AG09319 (cell line): Measurements from ENCODE around the gene AKR7A2.
"Not testable (repeated sequence)": the region's sequence is repeated elsewhere in the genome, so short reads cannot be mapped to it uniquely, and the experiment has no call there.

Source experiments
- DNase-seq: peaks from one replicate; pipeline ENCODE4 v3.0.0-alpha.2; 2010; ENCODE audit warnings: low read depth; ENCODE audit errors: extremely low read depth
- TF ChIP-seq, protein P1 (sequence below): IDR thresholded peaks from 2 replicates; pipeline ENCODE4 v1.5.1; 2011; ENCODE audit warnings: low read depth, mild to moderate bottlenecking, inconsistent platforms, low read length, moderate library complexity

AKR7A2 gene

DNA sequence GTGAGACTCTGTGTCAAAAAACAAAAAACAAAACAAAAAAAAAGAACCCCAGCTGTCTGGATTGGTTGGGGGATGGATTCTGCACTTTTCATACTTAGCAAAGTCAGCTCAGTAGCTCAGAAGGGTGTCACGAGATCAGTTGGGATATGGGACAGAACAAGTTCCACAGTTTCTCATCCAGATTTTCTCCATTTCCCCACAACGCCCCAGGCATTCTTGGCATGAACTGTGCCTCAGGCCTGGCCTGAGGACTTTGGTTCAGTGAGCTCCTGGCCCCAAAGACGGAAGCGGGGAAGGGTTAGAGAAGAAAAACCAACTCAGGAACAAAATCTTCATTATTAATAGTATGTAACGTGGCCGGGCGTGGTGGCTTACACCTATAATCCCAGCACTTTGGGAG, 1.9 kb downstream of the AKR7A2 start:
- DNase-seq, result no peak
- TF ChIP-seq, protein P1, sequence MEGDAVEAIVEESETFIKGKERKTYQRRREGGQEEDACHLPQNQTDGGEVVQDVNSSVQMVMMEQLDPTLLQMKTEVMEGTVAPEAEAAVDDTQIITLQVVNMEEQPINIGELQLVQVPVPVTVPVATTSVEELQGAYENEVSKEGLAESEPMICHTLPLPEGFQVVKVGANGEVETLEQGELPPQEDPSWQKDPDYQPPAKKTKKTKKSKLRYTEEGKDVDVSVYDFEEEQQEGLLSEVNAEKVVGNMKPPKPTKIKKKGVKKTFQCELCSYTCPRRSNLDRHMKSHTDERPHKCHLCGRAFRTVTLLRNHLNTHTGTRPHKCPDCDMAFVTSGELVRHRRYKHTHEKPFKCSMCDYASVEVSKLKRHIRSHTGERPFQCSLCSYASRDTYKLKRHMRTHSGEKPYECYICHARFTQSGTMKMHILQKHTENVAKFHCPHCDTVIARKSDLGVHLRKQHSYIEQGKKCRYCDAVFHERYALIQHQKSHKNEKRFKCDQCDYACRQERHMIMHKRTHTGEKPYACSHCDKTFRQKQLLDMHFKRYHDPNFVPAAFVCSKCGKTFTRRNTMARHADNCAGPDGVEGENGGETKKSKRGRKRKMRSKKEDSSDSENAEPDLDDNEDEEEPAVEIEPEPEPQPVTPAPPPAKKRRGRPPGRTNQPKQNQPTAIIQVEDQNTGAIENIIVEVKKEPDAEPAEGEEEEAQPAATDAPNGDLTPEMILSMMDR, result no peak

DNA sequence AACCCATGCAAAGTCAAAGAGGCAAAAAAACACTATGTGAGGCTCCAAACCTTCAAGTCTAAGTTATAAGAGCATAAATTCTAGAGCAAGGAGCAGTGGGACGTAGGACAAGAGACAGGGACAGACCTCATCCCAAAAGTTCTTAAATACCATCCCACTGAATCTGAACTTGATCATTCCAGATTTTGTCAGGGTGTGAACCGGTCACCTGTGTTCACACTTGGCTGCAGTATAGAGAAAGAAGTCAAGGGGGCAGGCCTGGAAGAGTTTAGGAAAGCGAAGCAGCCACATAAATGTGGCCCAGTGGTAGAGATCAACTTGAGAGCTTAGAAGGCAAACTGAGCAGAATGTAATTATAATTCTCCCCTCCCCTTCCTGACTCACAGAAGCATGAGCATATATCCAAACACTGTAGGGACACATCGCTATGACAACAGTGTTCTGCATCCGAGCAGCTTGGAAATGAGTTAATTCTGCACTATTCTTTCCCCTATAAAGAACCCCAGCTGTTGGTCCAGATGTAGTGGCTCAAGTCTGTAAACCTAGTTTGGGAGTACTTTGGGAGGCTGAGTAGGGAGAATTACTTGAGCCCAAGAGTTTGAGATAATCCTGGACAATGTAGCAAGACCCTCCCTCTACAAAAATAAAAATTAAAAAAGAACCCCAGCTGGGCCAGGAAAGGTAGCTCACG, 2.7 kb downstream of the AKR7A2 start:
- DNase-seq, result peak; percentile 43
- TF ChIP-seq, protein P1, result no peak

DNA sequence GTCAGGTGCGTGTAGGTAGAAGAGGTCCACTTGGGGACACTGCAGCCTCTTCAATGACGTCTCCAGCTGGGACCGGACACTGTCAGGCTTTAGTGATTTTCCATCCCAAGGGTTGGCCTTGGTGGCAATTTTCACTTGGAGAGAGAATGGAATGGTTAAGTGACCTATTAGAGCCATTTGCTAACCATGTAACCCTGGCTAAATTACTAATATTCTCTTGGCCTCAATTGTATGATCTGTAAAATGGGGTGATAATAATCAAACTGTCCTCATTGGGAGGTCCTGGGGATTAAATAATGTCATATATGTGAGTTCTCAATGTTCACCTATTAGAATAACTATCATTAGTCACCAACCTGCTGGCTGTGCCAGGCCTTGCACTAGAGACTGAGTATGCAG, 3.4 kb downstream of the AKR7A2 start:
- no peak for DNase-seq
- TF ChIP-seq, protein P1, result no peak

DNA sequence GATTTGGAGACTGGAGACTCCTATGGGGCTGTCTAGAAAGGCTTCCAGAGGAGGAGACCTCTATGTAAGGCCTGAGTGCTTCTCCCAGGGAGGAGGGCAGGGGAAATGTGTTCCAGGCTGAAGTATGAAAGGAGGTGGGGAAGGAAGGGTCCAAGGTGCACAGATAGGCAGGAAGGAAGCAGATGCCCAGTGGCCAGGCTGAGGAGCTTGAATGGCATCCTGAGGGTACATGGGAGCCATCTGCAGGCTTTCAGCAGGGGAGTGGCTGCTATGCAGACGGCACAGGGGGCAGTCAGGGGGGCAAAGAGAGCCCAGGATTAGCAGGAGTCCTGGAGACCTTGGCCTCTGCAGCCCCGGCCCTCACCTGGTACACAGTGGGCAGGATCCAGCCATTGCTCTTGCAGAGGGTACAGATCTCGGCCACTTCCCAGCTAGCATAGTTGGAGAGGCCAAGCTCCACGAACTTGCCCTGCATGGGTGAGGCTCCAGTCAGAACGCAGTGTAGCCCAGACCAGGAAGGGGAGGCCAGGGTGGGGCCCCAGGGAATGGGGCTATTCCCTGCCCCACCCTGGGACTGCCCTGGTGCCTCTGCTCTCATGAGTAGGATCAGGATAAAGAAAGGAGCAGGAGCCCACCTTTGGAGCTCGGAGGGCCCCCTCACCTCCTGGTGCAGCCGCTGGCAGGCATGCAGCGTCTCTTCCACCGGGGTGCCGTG, 4.0 kb downstream of the AKR7A2 start:
- no peak for DNase-seq

DNA sequence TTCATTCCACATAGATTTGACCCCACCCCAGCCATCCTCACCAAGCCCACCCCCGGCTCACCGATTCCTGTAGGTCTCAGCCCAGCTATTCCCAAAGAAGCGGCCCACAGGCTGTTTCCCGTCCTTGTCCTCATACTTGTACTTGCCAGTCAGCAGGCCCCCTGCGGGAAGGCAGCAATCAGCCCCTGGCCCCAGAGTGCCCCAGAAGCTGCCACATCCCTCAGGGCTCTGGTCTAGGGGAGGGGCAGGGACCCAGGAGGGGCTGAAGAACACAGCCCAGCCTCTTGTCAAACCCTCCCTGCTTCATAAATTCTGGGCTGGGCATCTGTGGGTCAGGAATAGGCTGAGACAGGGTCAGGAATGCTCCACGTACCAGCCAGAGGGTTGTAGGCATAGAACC, 5.0 kb downstream of the AKR7A2 start:
- TF ChIP-seq, protein P1, result no peak
- no peak for DNase-seq

More for the DNA sequence above, 4.0 kb downstream of the AKR7A2 start:
- TF ChIP-seq, protein P1, result no peak

DNA sequence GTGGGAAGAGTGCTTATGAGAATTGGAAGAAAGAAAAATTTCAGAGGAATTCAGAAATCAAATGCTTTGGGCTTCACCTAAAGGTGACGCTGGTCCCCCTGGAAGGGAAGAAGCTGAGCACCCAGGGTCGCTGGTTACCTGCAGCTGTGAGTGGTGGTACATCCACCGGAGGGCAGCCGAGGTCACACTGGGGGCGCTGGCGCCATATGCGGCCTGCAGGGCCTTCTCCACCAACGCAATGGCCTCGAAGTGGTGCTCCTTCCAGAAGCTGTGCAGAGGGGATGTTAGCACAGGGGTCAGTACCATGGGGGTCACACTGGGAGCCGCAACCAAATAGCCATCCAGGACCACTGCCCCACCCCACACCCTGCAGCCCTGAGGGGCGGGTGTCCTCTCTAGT, 6.1 kb downstream of the AKR7A2 start:
- TF ChIP-seq, protein P1, result no peak
- no peak for DNase-seq

DNA sequence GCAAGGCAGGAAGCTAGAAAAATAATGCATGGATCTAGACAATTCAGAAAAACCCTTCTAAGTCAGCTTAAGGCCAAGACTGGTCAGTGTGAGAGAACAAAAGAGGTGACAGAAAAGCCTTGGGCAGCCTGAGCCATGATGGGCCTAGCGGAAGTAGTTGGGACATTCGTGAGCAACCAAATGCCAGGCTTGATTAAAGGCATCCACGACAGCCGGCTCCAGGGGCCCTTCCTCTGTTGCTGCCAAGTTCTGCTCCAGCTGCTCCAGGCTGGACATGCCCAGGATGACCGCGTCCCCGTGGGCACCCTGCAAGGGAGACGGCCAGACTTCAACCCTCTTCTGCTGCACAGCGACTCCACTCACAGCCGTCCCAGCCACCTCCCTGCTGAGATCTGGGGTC, 7.9 kb downstream of the AKR7A2 start:
- not testable (repeated sequence) for DNase-seq

DNA sequence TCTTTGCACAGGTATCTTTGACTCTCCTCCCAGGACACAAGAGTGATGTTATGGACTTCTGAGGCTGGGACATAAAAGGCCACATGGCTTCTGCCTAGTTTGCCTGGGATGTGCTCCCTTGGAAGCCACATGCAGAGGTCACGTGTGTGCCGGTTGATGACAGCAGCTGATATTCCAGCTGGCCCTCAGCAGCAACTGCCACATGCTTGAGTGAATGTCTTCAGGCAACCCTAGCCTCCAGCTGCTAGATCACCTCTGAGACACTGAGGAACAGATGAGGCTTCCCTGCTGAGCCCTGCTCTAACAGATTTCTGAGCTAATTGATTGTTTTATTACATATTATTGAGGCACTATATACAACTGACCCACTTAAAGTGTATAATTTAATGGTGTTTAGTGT, 11.7 kb downstream of the AKR7A2 start:
- TF ChIP-seq, protein P1, result no peak
- DNase-seq, result no peak
